Endothelial cell of umbilical vein (primary cell): ENCODE measurements around the gene BPGM. TPM values are rescaled to one million over a fixed set of nuclear protein-coding genes. Genes with fewer than 3 reads are reported as not detected.

Experiments
- BruUV-seq: library from RNA; stranded (reverse); fragments of 400-500 nt; replicated peaks from 2 replicates; lab custom pipeline; 2021; lab: Mats Ljungman, UMichigan
- CTCF ChIA-PET: fragments of 300-600, 350-600 bp; sonication (Branson Sonifier 250); formaldehyde crosslinking; loops from one replicate; lab custom pipeline; 2021; ENCODE audit warnings: antibody characterized with exemption, inconsistent platforms; lab: Charles Lee
- POLR2A ChIA-PET: fragments of 300-600, 350-600 bp; sonication (Branson Sonifier 250); formaldehyde crosslinking; loops from one replicate; lab custom pipeline; 2021; ENCODE audit warnings: antibody characterized with exemption, inconsistent platforms; lab: Charles Lee
- DNase-seq: peaks from one replicate; pipeline ENCODE4 v3.0.0-alpha.2; 2011; ENCODE audit warnings: low read depth, low spot score
- FAIRE-seq: peaks from 2 replicates; lab custom pipeline; 2011; peaks lifted over from hg19 to GRCh38; lab: Jason Lieb, UNC
- H2AFZ ChIP-seq: 2 replicates; pipeline ENCODE4 v1.6.0; 2012; ENCODE audit warnings: low read depth, low read length, control low read depth, inconsistent platforms
- H3K27ac ChIP-seq: 2 replicates; pipeline ENCODE4 v1.5.1; 2011; ENCODE audit warnings: low read depth, mild to moderate bottlenecking, control low read depth, low read length, moderate library complexity; ENCODE audit not compliant: insufficient read depth
- H3K27me3 ChIP-seq, 2 experiments: 2 replicates each; pipeline versions ENCODE4 v1.6.0 to v1.6.1; 2011; ENCODE audit warnings: low read length in 2 of 2, mixed read lengths in 1 of 2; ENCODE audit not compliant: control insufficient read depth in 2 of 2, insufficient read depth in 2 of 2
- H3K36me3 ChIP-seq, 2 experiments: 2 replicates in 1 of 2; 3 replicates in 1 of 2; pipeline ENCODE4 v1.5.1; 2011; ENCODE audit warnings: low read length in 2 of 2, mild to moderate bottlenecking in 1 of 2, moderate library complexity in 1 of 2; ENCODE audit not compliant: control insufficient read depth in 2 of 2, insufficient read depth in 2 of 2; ENCODE audit errors: extremely low read depth in 1 of 2
- H3K4me1 ChIP-seq: 3 replicates; pipeline ENCODE4 v1.5.1; 2011; ENCODE audit warnings: mild to moderate bottlenecking, low read length; ENCODE audit not compliant: control insufficient read depth, insufficient read depth; ENCODE audit errors: extremely low read depth
- H3K4me2 ChIP-seq: 2 replicates; pipeline ENCODE4 v1.6.1; 2011; ENCODE audit warnings: low read length, control low read depth, mixed read lengths; ENCODE audit not compliant: insufficient read depth
- H3K4me3 ChIP-seq, 3 experiments: fragments of 200-600 bp in 1 of 3; sonication (generic), shearing (Covaris generic) in 1 of 3; replicated peaks in 1 of 3; 2 replicates each; pipeline ENCODE4 v1.5.1; 2011 to 2016; ENCODE audit warnings: control low read depth in 3 of 3, low read length in 3 of 3, mild to moderate bottlenecking in 2 of 3, inconsistent platforms in 1 of 3, low read depth in 1 of 3, moderate library complexity in 1 of 3; ENCODE audit not compliant: insufficient read depth in 1 of 3
- H3K79me2 ChIP-seq: 2 replicates; pipeline ENCODE4 v1.6.0; 2012; ENCODE audit warnings: low read length, inconsistent platforms; ENCODE audit not compliant: control insufficient read depth, insufficient read depth
- H3K9ac ChIP-seq: replicated peaks from 2 replicates; pipeline ENCODE3; 2011; ENCODE audit warnings: low read length, control low read depth; ENCODE audit not compliant: insufficient read depth; ENCODE audit errors: extremely low read depth
- H3K9me1 ChIP-seq: replicated peaks from 3 replicates; pipeline ENCODE4 v1.6.0; 2011; ENCODE audit warnings: mild to moderate bottlenecking, low read length; ENCODE audit not compliant: control insufficient read depth, insufficient read depth; ENCODE audit errors: extremely low read depth
- H3K9me3 ChIP-seq: replicated peaks from 2 replicates; pipeline ENCODE4 v1.5.1; 2012; ENCODE audit warnings: low read length, inconsistent platforms; ENCODE audit not compliant: control insufficient read depth, insufficient read depth
- H4K20me1 ChIP-seq: replicated peaks from 2 replicates; pipeline ENCODE3; 2011; ENCODE audit warnings: mild to moderate bottlenecking, low read length; ENCODE audit not compliant: control insufficient read depth, insufficient read depth; ENCODE audit errors: extremely low read depth
- EZH2 ChIP-seq: IDR thresholded peaks from 2 replicates; pipeline ENCODE4 v1.6.1; 2012; ENCODE audit warnings: borderline replicate concordance, low read depth, mild to moderate bottlenecking, moderate library complexity, low read length, inconsistent platforms; ENCODE audit not compliant: severe bottlenecking
- FOS ChIP-seq: IDR thresholded peaks from 2 replicates; pipeline ENCODE4 v1.6.1; 2011; ENCODE audit warnings: mild to moderate bottlenecking, low read length, moderate library complexity, borderline replicate concordance; ENCODE audit not compliant: insufficient read depth
- GATA2 ChIP-seq: IDR thresholded peaks from 2 replicates; pipeline ENCODE4 v1.7.0; 2011; ENCODE audit warnings: low read depth, mild to moderate bottlenecking, moderate library complexity, mixed read lengths, low read length; ENCODE audit not compliant: insufficient read length, insufficient read depth
- JUN ChIP-seq: IDR thresholded peaks from 2 replicates; pipeline ENCODE4 v1.6.1; 2011; ENCODE audit warnings: borderline replicate concordance, low read depth; ENCODE audit not compliant: insufficient read length, insufficient read depth
- MYC ChIP-seq: IDR thresholded peaks from one replicate; pipeline ENCODE4 v1.6.1; 2011; ENCODE audit warnings: mild to moderate bottlenecking, low read depth, low read length
- POLR2A ChIP-seq: IDR thresholded peaks from 2 replicates; pipeline ENCODE4 v1.6.1; 2012; ENCODE audit warnings: low read depth, mild to moderate bottlenecking, control low read depth, low read length
- POLR2AphosphoS5 ChIP-seq: IDR thresholded peaks from 2 replicates; pipeline ENCODE4 v1.6.1; 2012; ENCODE audit warnings: low read depth, mild to moderate bottlenecking, control low read depth, low read length, moderate library complexity; ENCODE audit not compliant: insufficient read depth
- dilution Hi-C: fragments of 300-500 bp; cut with MboI; formaldehyde crosslinking; loops from one replicate; pipeline ENCODE4 v1.15.0; 2019; ENCODE audit warnings: low sequenced_read_pairs; ENCODE audit not compliant: extremely low pct_ligation_motif_present
- intact Hi-C: fragments of 100-400 bp; cut with micrococcal nuclease; formaldehyde crosslinking; loops from one replicate; pipeline ENCODE4 v1.10.0; 2022
- polyA plus RNA-seq, 4 experiments: library from polyadenylated mRNA; depleted of rRNA in 3 of 4; stranded (reverse) in 3 of 4; unstranded in 1 of 4; fragments of >200 nt; gene quantifications; 2 replicates each; pipeline versions ENCODE4 v1.2.1 to v1.2.3, GENCODE V29; 2011 to 2012; ENCODE audit warnings: missing spikeins in 1 of 4
- total RNA-seq: library from RNA; stranded (reverse); gene quantifications from 2 replicates; pipeline ENCODE4 v1.2.3, GENCODE V29; 2021
- TF ChIP-seq, protein P1 (sequence below), 2 donors: IDR thresholded peaks; 1 replicate in 1 of 2; 2 replicates in 1 of 2; pipeline ENCODE4 v1.5.1; 2011; ENCODE audit warnings: low read length in 2 of 2, mild to moderate bottlenecking in 2 of 2, moderate library complexity in 2 of 2, control low read depth in 1 of 2, inconsistent platforms in 1 of 2, low read depth in 1 of 2; ENCODE audit not compliant: insufficient read depth in 1 of 2; ENCODE audit errors: extremely low read depth in 1 of 2
- TF ChIP-seq, protein P2 (sequence below): IDR thresholded peaks from 2 replicates; pipeline ENCODE4 v1.6.1; 2011; ENCODE audit not compliant: insufficient read depth, insufficient read length

Gene BPGM
- total and polyA plus RNA-seq, 2 donors (not counting 3 experiments of a cell fraction or from before 2014, with no cell fraction given) = 24.2 to 28.3 TPM

- Histone ChIP-seq H4K20me1 (no peaks in the 10 kb centered on the region), H3K9me3 (no peaks in the 10 kb centered on the region), H3K9ac (no peak overlapping the region), H2AFZ (no peak overlapping the region), H3K79me2 (no peaks in the 10 kb centered on the region), H3K4me1 (no peaks in the 10 kb centered on the region), H3K27me3 (peaks cover 0 to 3% of the 10 kb centered on the region in 2 experiments), H3K36me3 (no peaks in the 10 kb centered on the region), H3K27ac (no peak overlapping the region), H3K4me2 (no peak overlapping the region), H3K4me3 (no peak overlapping the region), H3K9me1 (no peaks in the 10 kb centered on the region)
- no peak for TF ChIP-seq EZH2
- TF ChIP-seq MYC = no peak
- POLR2A ChIA-PET = no interaction called here
- CTCF ChIA-PET = interaction anchor here (1.3 to 8.3 kb wide), 5 partner anchors 12 to 62 kb away, joined by 3 to 75 read pairs (median 4); no protein-coding TSS in a partner anchor
- intact Hi-C loops = loop anchor here (10.0 kb wide), 1 partner anchor 469 kb away; no protein-coding TSS in a partner anchor
- FAIRE-seq = no peak
- BruUV-seq = no TSS peak
- no peak for DNase-seq
- dilution Hi-C loops = no loop called here
Observed at GRCh38 chr7:134695321-134695860, 48.7 kb downstream of the BPGM start.

DNA sequence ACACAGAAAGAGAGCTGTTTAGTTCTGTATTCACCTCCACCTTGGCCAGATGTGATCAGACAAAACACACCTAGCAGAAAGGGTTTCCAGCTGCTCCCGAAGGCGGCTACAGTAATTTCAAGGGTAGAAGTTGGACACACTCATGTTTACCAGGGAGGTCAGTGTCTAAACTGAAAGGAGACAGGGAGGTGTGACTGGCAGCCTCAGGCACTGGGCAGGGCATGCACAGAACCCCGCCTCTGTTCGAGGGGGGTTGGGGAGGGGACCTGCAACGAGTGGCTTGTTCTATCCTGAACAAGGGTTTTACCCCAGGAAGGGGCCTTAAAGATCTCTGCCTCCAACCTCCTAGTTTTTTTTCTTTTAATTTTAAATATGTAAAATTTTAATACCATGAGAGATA, 49.6 kb downstream of the BPGM start:
- Histone ChIP-seq H3K79me2 (no peaks in the 10 kb centered on the region), H3K9ac (no peak overlapping the region), H2AFZ (no peak overlapping the region), H3K4me2 (no peak overlapping the region), H3K9me3 (no peaks in the 10 kb centered on the region), H3K4me3 (no peak overlapping the region), H3K36me3 (no peaks in the 10 kb centered on the region), H3K27me3 (peaks cover 0 to 3% of the 10 kb centered on the region in 2 experiments), H3K9me1 (no peaks in the 10 kb centered on the region), H3K27ac (no peak overlapping the region), H4K20me1 (no peaks in the 10 kb centered on the region), H3K4me1 (no peaks in the 10 kb centered on the region)
- CTCF ChIA-PET = interaction anchor here (1.3 to 8.3 kb wide), 3 partner anchors 18 to 62 kb away, joined by 4 to 75 read pairs (median 4); no protein-coding TSS in a partner anchor
- BruUV-seq = no TSS peak
- dilution Hi-C loops = no loop called here
- no peak for TF ChIP-seq MYC
- no peak for TF ChIP-seq FOS
- TF ChIP-seq POLR2A = no peak
- no peak for TF ChIP-seq GATA2
- TF ChIP-seq, protein P1, sequence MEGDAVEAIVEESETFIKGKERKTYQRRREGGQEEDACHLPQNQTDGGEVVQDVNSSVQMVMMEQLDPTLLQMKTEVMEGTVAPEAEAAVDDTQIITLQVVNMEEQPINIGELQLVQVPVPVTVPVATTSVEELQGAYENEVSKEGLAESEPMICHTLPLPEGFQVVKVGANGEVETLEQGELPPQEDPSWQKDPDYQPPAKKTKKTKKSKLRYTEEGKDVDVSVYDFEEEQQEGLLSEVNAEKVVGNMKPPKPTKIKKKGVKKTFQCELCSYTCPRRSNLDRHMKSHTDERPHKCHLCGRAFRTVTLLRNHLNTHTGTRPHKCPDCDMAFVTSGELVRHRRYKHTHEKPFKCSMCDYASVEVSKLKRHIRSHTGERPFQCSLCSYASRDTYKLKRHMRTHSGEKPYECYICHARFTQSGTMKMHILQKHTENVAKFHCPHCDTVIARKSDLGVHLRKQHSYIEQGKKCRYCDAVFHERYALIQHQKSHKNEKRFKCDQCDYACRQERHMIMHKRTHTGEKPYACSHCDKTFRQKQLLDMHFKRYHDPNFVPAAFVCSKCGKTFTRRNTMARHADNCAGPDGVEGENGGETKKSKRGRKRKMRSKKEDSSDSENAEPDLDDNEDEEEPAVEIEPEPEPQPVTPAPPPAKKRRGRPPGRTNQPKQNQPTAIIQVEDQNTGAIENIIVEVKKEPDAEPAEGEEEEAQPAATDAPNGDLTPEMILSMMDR (IDR thresholded peaks at IDR 0.05; ENCODE audit: extremely low read depth in 1 of 2, insufficient read depth in 1 of 2, low read depth in 1 of 2, low read length in 2 of 2) = no peak
- TF ChIP-seq, protein P2, sequence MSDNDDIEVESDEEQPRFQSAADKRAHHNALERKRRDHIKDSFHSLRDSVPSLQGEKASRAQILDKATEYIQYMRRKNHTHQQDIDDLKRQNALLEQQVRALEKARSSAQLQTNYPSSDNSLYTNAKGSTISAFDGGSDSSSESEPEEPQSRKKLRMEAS = no peak
- TF ChIP-seq EZH2 = no peak
- TF ChIP-seq POLR2AphosphoS5 = no peak
- no peak for TF ChIP-seq JUN
- DNase-seq = no peak
- POLR2A ChIA-PET = no interaction called here
- no peak for FAIRE-seq
- intact Hi-C loops = loop anchor here (10.0 kb wide), 1 partner anchor 469 kb away; no protein-coding TSS in a partner anchor
